GM12872 (cell line): ENCODE results near the gene TPGS2.

Experiments
- TF ChIP-seq, protein P1 (sequence below): IDR thresholded peaks from 3 replicates; pipeline ENCODE4 v1.5.1; 2011; ENCODE audit warnings: low read depth, mild to moderate bottlenecking, low read length, moderate library complexity; ENCODE audit not compliant: insufficient read depth

The TPGS2 gene, protein sequence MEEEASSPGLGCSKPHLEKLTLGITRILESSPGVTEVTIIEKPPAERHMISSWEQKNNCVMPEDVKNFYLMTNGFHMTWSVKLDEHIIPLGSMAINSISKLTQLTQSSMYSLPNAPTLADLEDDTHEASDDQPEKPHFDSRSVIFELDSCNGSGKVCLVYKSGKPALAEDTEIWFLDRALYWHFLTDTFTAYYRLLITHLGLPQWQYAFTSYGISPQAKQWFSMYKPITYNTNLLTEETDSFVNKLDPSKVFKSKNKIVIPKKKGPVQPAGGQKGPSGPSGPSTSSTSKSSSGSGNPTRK

DNA sequence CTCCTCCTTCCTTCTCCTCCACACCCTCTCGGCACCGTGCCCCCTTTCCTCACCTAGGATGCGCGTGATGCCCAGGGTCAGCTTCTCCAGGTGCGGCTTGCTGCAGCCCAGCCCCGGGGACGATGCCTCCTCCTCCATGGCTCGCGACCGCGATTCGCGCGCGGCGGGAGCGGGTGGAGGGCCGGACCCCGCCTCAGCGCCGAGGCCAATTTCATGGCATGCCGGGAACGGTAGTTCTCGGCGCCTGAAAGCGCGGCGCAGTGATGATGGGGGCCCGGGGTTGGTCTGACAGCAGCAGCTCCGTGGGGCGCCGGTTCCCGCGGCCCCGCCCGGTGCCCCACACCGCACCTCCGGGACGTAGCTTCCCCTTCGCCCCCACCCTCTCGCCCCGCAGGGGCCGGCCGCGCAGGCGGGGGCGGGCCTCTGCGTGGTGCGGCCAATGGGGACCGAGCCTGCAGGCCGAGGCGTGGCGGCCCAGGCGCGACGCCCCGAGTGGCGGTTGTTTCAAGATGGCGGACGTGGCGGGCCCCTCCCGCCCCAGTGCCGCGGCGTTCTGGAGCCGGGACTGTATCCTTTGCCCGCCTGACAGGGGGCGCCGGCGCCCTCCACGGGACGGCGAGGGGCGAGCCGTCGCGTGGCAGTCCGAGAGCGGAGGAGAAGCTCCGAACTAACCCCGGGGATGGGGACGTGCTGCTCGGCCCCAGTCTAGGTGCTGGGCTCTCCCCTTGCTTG lies at the start of gene TPGS2, which contains the start of gene KIAA1328:
Gene TPGS2 (minus strand): TSS at position 373 of the 732 bp plus-strand sequence. CDS start 235 bp downstream, at position 138.
Gene KIAA1328 (plus strand): TSS at position 498 of the 732 bp plus-strand sequence. CDS start 12 bp downstream, at position 510.
- TF ChIP-seq, protein P1, sequence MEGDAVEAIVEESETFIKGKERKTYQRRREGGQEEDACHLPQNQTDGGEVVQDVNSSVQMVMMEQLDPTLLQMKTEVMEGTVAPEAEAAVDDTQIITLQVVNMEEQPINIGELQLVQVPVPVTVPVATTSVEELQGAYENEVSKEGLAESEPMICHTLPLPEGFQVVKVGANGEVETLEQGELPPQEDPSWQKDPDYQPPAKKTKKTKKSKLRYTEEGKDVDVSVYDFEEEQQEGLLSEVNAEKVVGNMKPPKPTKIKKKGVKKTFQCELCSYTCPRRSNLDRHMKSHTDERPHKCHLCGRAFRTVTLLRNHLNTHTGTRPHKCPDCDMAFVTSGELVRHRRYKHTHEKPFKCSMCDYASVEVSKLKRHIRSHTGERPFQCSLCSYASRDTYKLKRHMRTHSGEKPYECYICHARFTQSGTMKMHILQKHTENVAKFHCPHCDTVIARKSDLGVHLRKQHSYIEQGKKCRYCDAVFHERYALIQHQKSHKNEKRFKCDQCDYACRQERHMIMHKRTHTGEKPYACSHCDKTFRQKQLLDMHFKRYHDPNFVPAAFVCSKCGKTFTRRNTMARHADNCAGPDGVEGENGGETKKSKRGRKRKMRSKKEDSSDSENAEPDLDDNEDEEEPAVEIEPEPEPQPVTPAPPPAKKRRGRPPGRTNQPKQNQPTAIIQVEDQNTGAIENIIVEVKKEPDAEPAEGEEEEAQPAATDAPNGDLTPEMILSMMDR, result peak; percentile 47; the same call in 2 of the 3 replicates

DNA sequence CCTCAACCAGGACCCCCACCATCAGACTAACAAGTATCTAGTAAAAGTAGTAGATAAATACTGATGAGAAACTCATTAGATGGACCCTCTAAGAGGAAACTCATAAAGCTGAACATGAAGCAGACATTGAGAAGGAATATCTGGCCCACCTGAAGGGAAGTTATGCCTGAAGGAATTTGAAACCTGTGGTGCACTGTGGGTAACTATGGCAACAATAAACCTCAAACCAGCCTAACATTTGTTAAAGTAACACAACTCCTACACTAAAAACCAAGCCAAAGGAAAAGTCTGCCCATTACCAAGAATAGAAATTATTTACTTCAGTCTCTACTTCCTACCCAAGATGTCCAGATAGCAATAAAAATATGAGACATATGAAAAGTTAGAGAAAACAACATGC lies 43.5 kb upstream of the TPGS2 start:
- TF ChIP-seq, protein P1, result no peak

DNA sequence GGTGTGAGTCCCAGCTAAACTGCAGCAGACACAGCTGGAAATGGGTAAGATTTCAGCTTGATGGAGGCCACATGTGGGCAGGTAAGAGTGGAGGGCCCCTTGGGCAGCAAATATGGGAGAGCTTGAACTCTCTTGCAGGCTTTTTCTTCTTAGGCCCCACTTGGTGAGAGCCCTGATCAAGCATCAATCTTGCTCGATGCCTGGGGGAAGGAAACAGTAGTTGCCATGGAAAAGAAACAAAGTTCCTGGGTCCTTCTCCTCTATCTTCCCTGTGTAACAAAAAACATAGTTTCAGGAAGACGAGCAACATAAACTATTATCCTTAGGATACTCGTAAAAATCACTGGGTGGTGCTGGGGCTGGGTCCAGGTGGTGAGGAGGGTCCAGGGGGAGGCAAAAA lies 43.0 kb upstream of the TPGS2 start:
- TF ChIP-seq, protein P1, result no peak

DNA sequence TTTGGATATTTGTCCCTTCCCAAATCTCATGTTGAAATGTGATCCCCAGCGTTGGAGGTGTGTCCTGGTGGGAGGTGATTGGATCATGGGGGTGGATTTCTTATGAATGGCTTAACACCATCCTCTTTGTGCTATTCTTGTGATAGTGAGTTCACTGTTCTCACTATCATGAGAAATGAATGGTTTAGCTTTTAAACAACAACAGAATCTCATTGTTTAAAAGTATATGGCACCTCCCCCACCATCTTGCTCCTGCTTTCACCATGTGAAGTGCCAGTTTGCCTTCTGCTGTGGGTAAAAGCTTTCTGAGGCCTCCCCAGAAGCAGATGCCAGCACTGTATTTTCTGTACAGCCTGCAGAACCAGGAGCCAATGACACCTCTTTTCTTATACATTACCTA lies 38.3 kb upstream of the TPGS2 start:
- TF ChIP-seq, protein P1, result no peak

DNA sequence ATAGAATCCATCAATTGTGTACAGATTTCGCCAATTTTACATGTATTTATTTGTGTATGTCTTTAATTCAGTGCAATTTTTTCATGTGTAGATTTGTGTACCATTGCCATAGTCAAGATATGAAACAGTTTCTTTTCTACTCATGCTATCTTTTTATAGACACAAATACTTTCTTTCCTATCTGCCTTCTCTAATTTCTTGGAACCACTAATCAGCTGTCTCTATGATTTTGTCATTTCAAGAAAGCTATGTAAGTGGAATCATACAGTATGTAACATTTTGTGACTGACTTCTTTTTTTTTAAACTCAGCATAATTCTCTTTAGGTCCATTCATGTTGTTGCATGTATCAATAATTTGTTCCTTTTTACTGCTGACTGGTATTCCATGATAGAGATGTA lies 33.4 kb upstream of the TPGS2 start:
- TF ChIP-seq, protein P1, result no peak

DNA sequence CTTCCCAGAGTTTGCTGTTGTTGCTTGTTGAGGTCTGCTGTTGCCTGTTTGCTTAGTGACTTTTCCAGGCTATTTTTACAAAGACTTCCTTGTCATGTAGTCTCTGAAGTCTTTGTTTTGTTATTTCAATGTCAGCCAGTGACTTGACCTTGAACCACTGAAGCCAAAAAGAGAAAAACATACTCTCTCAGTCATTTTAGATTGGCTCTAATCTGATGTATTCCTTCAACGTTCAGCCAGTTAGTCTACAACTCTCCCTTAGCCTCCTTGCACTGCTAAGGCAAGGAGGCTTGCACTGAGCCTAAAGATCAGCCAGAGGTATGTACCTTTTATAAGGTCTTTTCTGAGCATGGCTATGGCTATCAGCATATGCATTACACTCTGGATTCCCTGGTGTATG lies 28.0 kb upstream of the TPGS2 start:
- TF ChIP-seq, protein P1, result no peak

DNA sequence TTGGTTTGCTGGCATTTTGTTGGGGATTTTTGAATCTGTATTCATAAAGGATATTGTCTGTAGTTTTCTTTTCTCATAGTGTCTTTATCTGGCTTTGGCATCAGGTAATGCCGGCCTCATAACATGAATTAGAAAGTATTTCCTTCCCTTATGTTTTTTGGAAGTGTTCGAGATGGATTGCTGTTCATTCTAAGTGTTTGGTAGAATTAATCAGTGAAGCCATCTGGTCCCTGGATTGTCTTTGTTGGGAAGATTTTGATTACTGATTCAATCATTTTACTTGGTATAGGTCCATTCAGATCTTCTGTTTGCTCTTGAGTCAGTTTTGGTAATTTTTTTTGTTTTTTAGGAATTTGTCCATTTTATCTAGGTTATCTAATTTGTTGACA lies 22.4 kb upstream of the TPGS2 start:
- TF ChIP-seq, protein P1, result no peak
